IMR-90 (cell line): ENCODE measurements around the gene MARK2. TPM values are rescaled to one million over a fixed set of nuclear protein-coding genes. Genes with fewer than 3 reads are reported as not detected.
A peak's percentile ranks its signal among the peaks of the same experiment; 100 is the strongest.

Experiments
- ATAC-seq: fragments of 200-7000 bp; cut with Tn5 transposase; 2 replicates; pipeline ENCODE4 v1.9.1; 2020; ENCODE audit warnings: low read depth, mild to moderate bottlenecking, moderate library complexity
- BruUV-seq: library from RNA; stranded (reverse); fragments of 400-500 nt; replicated peaks from 2 replicates; lab custom pipeline; 2021; lab: Mats Ljungman, UMichigan
- CTCF ChIA-PET: fragments of 300-600 bp; formaldehyde crosslinking; extraction: SDS; loops from one replicate; lab custom pipeline; 2021; ENCODE audit warnings: antibody characterized with exemption; lab: Yijun Ruan, JAX
- POLR2A ChIA-PET: fragments of 300-600 bp; sonication (Branson Sonifier 250); formaldehyde crosslinking; loops from one replicate; lab custom pipeline; 2022; ENCODE audit warnings: antibody characterized with exemption; ENCODE audit not compliant: unreplicated experiment; lab: Charles Lee
- DNase-seq: peaks from one replicate; pipeline ENCODE4 v3.0.0; 2013
- H2AFZ ChIP-seq: replicated peaks from 2 replicates; pipeline ENCODE3; 2013; ENCODE audit warnings: low read length, mild to moderate bottlenecking; ENCODE audit not compliant: poor library complexity
- H2AK5ac ChIP-seq: 2 replicates; pipeline ENCODE4 v1.6.1; 2013; ENCODE audit warnings: low read depth, low read length, inconsistent platforms
- H2AK9ac ChIP-seq: replicated peaks from 2 replicates; pipeline ENCODE3; 2013; ENCODE audit warnings: mild to moderate bottlenecking, low read depth, low read length, moderate library complexity; ENCODE audit not compliant: poor library complexity
- H2BK120ac ChIP-seq: 2 replicates; pipeline ENCODE4 v1.6.1; 2013; ENCODE audit warnings: low read depth, low read length, inconsistent platforms
- H2BK15ac ChIP-seq: 3 replicates; pipeline ENCODE4 v1.6.1; 2013; ENCODE audit warnings: low read depth, low read length, inconsistent platforms
- H2BK20ac ChIP-seq: 2 replicates; pipeline ENCODE4 v1.6.1; 2013; ENCODE audit warnings: low read depth, mild to moderate bottlenecking, inconsistent platforms, low read length, moderate library complexity
- H2BK5ac ChIP-seq: 2 replicates; pipeline ENCODE4 v1.6.1; 2013; ENCODE audit warnings: mild to moderate bottlenecking, low read depth, low read length, inconsistent platforms; ENCODE audit not compliant: poor library complexity, severe bottlenecking
- H3K14ac ChIP-seq: replicated peaks from 2 replicates; pipeline ENCODE4 v1.6.1; 2013; ENCODE audit warnings: low read depth, low read length, inconsistent platforms
- H3K18ac ChIP-seq: 2 replicates; pipeline ENCODE4 v1.6.1; 2013; ENCODE audit warnings: low read depth, low read length, control low read depth
- H3K23ac ChIP-seq: 2 replicates; pipeline ENCODE4 v1.6.1; 2013; ENCODE audit warnings: low read depth, low read length, inconsistent platforms
- H3K27ac ChIP-seq: 2 replicates; pipeline ENCODE4 v1.5.1; 2013; ENCODE audit warnings: mild to moderate bottlenecking, control low read depth, low read length; ENCODE audit not compliant: insufficient read depth
- H3K27me3 ChIP-seq: 2 replicates; pipeline ENCODE4 v1.6.1; 2013; ENCODE audit warnings: low read length; ENCODE audit not compliant: control insufficient read depth, insufficient read depth
- H3K36me3 ChIP-seq: 2 replicates; pipeline ENCODE4 v1.6.1; 2013; ENCODE audit warnings: low read length, mixed read lengths; ENCODE audit not compliant: control insufficient read depth, insufficient read depth
- H3K4ac ChIP-seq: 2 replicates; pipeline ENCODE4 v1.6.1; 2013; ENCODE audit warnings: low read depth, low read length, inconsistent platforms
- H3K4me1 ChIP-seq: 2 replicates; pipeline ENCODE4 v1.6.1; 2013; ENCODE audit warnings: low read length, mixed read lengths; ENCODE audit not compliant: control insufficient read depth, insufficient read depth
- H3K4me2 ChIP-seq: 2 replicates; pipeline ENCODE4 v1.6.1; 2013; ENCODE audit warnings: low read depth, mild to moderate bottlenecking, control low read depth, low read length, moderate library complexity
- H3K4me3 ChIP-seq: 2 replicates; pipeline ENCODE4 v1.5.1; 2013; ENCODE audit warnings: low read depth, mild to moderate bottlenecking, control low read depth, low read length, moderate library complexity; ENCODE audit not compliant: insufficient read depth
- H3K56ac ChIP-seq: 2 replicates; pipeline ENCODE4 v1.6.1; 2013; ENCODE audit warnings: low read length, inconsistent platforms; ENCODE audit not compliant: insufficient read depth; ENCODE audit errors: extremely low read depth
- H3K79me1 ChIP-seq, 2 experiments: 2 replicates each; pipeline ENCODE4 v1.6.1; 2013; ENCODE audit warnings: low read length in 2 of 2, inconsistent platforms in 1 of 2, low read depth in 1 of 2
- H3K9ac ChIP-seq: 2 replicates; pipeline ENCODE4 v1.6.1; 2013; ENCODE audit warnings: low read depth, low read length, control low read depth
- H3K9me1 ChIP-seq: 2 replicates; pipeline ENCODE4 v1.6.1; 2013; ENCODE audit warnings: low read length, inconsistent platforms; ENCODE audit not compliant: insufficient read depth
- H3K9me3 ChIP-seq: 2 replicates; pipeline ENCODE4 v1.6.1; 2013; ENCODE audit warnings: low read length; ENCODE audit not compliant: control insufficient read depth, insufficient read depth
- H4K20me1 ChIP-seq: 2 replicates; pipeline ENCODE4 v1.6.1; 2013; ENCODE audit warnings: low read length, inconsistent platforms; ENCODE audit not compliant: insufficient read depth
- H4K5ac ChIP-seq: 2 replicates; pipeline ENCODE4 v1.6.1; 2013; ENCODE audit warnings: mild to moderate bottlenecking, low read depth, low read length, control low read depth
- H4K8ac ChIP-seq, 2 experiments: 2 replicates each; pipeline ENCODE4 v1.6.1; 2013; ENCODE audit warnings: low read depth in 2 of 2, low read length in 2 of 2, control low read depth in 1 of 2, inconsistent platforms in 1 of 2
- H4K91ac ChIP-seq: 2 replicates; pipeline ENCODE4 v1.6.1; 2013; ENCODE audit warnings: low read depth, low read length, inconsistent platforms; ENCODE audit not compliant: insufficient read depth
- BHLHE40 ChIP-seq: fragments of 150-350 bp; IDR thresholded peaks from 2 replicates; pipeline ENCODE4 v1.6.1; 2016; ENCODE audit warnings: mild to moderate bottlenecking, low read depth, low read length
- CEBPB ChIP-seq: IDR thresholded peaks from 2 replicates; pipeline ENCODE4 v1.6.1; 2012; ENCODE audit warnings: low read depth, low read length, improper control_type of control experiment
- CHD1 ChIP-seq: IDR thresholded peaks from 2 replicates; pipeline ENCODE4 v1.6.1; 2012; ENCODE audit warnings: low read depth, low read length, improper control_type of control experiment
- FOS ChIP-seq: fragments of 150-350 bp; IDR thresholded peaks from 2 replicates; pipeline ENCODE4 v1.6.1; 2016; ENCODE audit warnings: low read depth, low read length
- MAFK ChIP-seq: IDR thresholded peaks from 2 replicates; pipeline ENCODE4 v1.6.1; 2012; ENCODE audit warnings: low read depth, low read length, improper control_type of control experiment
- MAZ ChIP-seq: IDR thresholded peaks from 2 replicates; pipeline ENCODE4 v1.6.1; 2012; ENCODE audit warnings: low read depth, mild to moderate bottlenecking, low read length, improper control_type of control experiment, moderate library complexity, borderline replicate concordance
- MXI1 ChIP-seq: IDR thresholded peaks from 2 replicates; pipeline ENCODE4 v1.6.1; 2012; ENCODE audit warnings: low read depth, mild to moderate bottlenecking, low read length, moderate library complexity, borderline replicate concordance
- POLR2A ChIP-seq: IDR thresholded peaks from 2 replicates; pipeline ENCODE4 v1.6.1; 2012; ENCODE audit warnings: mild to moderate bottlenecking, low read depth, low read length
- RAD21 ChIP-seq: IDR thresholded peaks from 2 replicates; pipeline ENCODE4 v1.6.1; 2012; ENCODE audit warnings: low read length, improper control_type of control experiment
- RCOR1 ChIP-seq: IDR thresholded peaks from 2 replicates; pipeline ENCODE4 v1.6.1; 2012; ENCODE audit warnings: mild to moderate bottlenecking, low read length, improper control_type of control experiment; ENCODE audit not compliant: insufficient replicate concordance
- SMC3 ChIP-seq: fragments of 150-350 bp; IDR thresholded peaks from 2 replicates; pipeline ENCODE4 v1.6.1; 2016; ENCODE audit warnings: low read depth, mild to moderate bottlenecking, antibody characterized with exemption, low read length, moderate library complexity
- WGBS, 2 experiments: methylation state at CpG; one replicate each; pipeline versions ENCODE4 v1.1.5 to v1.1.7; 2013; ENCODE audit warnings: missing lambda C conversion rate in 2 of 2; ENCODE audit not compliant: insufficient read length in 1 of 2; ENCODE audit errors: extremely low coverage in 2 of 2; 5-methylcytosine and 5-hydroxymethylcytosine counted together
- dilution Hi-C: fragments of 300-500 bp; cut with HindIII; formaldehyde crosslinking; loops from one replicate; pipeline ENCODE4 v1.14.3; 2018; ENCODE audit warnings: low sequenced_read_pairs; ENCODE audit not compliant: unreplicated experiment
- in situ Hi-C: fragments of 300-500 bp; cut with MboI; formaldehyde crosslinking; loops from 3 replicates; pipeline ENCODE4 v1.14.3; 2019; ENCODE audit warnings: low sequenced_read_pairs, inconsistent platforms, mixed read lengths
- intact Hi-C: fragments of 100-400 bp; cut with micrococcal nuclease; formaldehyde crosslinking; loops from 2 replicates; pipeline ENCODE4 v1.10.0; 2022
- polyA plus RNA-seq, 3 experiments: library from polyadenylated mRNA; depleted of rRNA; stranded (reverse); fragments of >200 nt; gene quantifications; 2 replicates each; pipeline ENCODE4 v1.2.3, GENCODE V29; 2012; ENCODE audit warnings: low replicate concordance in 1 of 3
- total RNA-seq: library from RNA; depleted of rRNA; stranded (reverse); fragments of >200 nt; gene quantifications from 2 replicates; pipeline ENCODE4 v1.2.3, GENCODE V29; 2012
- TF ChIP-seq, protein P1 (sequence below): fragments of 150-350 bp; IDR thresholded peaks from 2 replicates; pipeline ENCODE4 v1.6.1; 2017; ENCODE audit warnings: mild to moderate bottlenecking, antibody characterized with exemption, low read length, low read depth
- TF ChIP-seq, protein P2 (sequence below): fragments of 150-350 bp; IDR thresholded peaks from 2 replicates; pipeline ENCODE4 v1.6.1; 2016; ENCODE audit warnings: low read depth, mild to moderate bottlenecking, low read length, moderate library complexity, borderline replicate concordance
- TF ChIP-seq, protein P3 (sequence below): conservative IDR thresholded peaks from 2 replicates; pipeline ENCODE4 v1.5.1; 2012; ENCODE audit warnings: mild to moderate bottlenecking, low read depth, low read length, improper control_type of control experiment

MARK2 gene
- total and polyA plus RNA-seq, 2 of the 4 experiments (the other 2 are of a cell fraction) = 6.6 to 17.3 TPM

DNA sequence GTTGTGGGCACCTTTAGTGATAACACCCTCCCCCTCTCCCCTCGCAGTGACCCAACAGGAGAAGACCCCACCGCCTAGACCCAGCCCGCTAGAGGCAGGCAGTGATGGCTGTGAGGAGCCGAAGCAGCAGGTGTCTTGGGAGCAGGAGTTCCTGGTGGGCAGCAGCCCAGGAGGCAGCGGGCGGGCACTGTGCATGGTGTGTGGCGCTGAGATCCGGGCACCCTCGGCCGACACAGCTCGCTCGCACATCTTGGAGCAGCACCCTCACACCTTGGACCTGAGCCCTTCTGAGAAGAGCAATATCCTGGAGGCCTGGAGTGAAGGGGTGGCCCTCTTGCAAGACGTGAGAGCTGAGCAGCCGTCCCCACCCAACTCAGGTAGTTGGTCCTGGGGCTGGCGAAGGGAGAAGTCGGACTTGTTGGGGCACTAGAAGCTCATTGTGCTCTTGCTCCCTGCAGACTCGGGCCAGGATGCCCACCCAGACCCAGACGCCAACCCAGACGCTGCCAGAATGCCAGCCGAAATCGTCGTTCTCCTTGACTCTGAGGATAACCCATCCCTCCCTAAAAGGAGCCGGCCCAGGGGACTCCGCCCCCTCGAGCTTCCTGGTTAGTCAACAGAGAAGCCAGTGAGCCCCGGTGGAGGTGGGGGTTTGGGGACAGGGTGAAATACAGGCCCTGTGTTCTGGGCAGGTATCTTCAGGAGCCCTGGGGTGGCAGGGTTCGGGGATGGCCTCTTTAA lies 21.0 kb upstream of the MARK2 start:
- H4K20me1 ChIP-seq = peaks cover 42% of the 10 kb centered on the region
- H2BK5ac ChIP-seq = no peak overlapping the region
- DNase-seq (no peak), ATAC-seq (no peak)
- dilution Hi-C loops = no loop called here
- no peak overlapping the region for H2BK20ac ChIP-seq
- ChIA-PET CTCF (no interaction called here), POLR2A (no interaction called here)
- H3K36me3 ChIP-seq = peaks cover 59% of the 10 kb centered on the region
- in situ Hi-C loops = no loop called here
- peaks cover 31 to 82% of the 10 kb centered on the region in 2 experiments for H3K79me1 ChIP-seq
- no peaks in the 10 kb centered on the region for H3K27me3 ChIP-seq
- no peaks in the 10 kb centered on the region for H3K9me3 ChIP-seq
- TF ChIP-seq, protein P1, sequence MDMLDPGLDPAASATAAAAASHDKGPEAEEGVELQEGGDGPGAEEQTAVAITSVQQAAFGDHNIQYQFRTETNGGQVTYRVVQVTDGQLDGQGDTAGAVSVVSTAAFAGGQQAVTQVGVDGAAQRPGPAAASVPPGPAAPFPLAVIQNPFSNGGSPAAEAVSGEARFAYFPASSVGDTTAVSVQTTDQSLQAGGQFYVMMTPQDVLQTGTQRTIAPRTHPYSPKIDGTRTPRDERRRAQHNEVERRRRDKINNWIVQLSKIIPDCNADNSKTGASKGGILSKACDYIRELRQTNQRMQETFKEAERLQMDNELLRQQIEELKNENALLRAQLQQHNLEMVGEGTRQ = no peak
- no peak for TF ChIP-seq CEBPB
- TF ChIP-seq RAD21 = no peak
- TF ChIP-seq, protein P2, sequence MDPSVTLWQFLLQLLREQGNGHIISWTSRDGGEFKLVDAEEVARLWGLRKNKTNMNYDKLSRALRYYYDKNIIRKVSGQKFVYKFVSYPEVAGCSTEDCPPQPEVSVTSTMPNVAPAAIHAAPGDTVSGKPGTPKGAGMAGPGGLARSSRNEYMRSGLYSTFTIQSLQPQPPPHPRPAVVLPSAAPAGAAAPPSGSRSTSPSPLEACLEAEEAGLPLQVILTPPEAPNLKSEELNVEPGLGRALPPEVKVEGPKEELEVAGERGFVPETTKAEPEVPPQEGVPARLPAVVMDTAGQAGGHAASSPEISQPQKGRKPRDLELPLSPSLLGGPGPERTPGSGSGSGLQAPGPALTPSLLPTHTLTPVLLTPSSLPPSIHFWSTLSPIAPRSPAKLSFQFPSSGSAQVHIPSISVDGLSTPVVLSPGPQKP = no peak
- no peak for TF ChIP-seq POLR2A
- no peak for TF ChIP-seq BHLHE40
- TF ChIP-seq RCOR1 = no peak
- TF ChIP-seq MAFK = no peak
- no peak for TF ChIP-seq FOS
- no peak for TF ChIP-seq SMC3
- no peak for TF ChIP-seq CHD1
- TF ChIP-seq, protein P3, sequence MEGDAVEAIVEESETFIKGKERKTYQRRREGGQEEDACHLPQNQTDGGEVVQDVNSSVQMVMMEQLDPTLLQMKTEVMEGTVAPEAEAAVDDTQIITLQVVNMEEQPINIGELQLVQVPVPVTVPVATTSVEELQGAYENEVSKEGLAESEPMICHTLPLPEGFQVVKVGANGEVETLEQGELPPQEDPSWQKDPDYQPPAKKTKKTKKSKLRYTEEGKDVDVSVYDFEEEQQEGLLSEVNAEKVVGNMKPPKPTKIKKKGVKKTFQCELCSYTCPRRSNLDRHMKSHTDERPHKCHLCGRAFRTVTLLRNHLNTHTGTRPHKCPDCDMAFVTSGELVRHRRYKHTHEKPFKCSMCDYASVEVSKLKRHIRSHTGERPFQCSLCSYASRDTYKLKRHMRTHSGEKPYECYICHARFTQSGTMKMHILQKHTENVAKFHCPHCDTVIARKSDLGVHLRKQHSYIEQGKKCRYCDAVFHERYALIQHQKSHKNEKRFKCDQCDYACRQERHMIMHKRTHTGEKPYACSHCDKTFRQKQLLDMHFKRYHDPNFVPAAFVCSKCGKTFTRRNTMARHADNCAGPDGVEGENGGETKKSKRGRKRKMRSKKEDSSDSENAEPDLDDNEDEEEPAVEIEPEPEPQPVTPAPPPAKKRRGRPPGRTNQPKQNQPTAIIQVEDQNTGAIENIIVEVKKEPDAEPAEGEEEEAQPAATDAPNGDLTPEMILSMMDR = no peak
- TF ChIP-seq MXI1 = no peak
- TF ChIP-seq MAZ = no peak
- H3K4me2 ChIP-seq = no peak overlapping the region
- H4K8ac ChIP-seq = no peak overlapping the region
- no TSS peak for BruUV-seq
- H2AK5ac ChIP-seq = no peak overlapping the region
- no peak overlapping the region for H3K14ac ChIP-seq
- peaks cover 9% of the 10 kb centered on the region for H3K9me1 ChIP-seq
- no peak overlapping the region for H2BK15ac ChIP-seq
- H4K91ac ChIP-seq = no peak overlapping the region
- H3K18ac ChIP-seq = no peak overlapping the region
- 98% methylated on average over 8 of the region's 27 CpGs; no CpG with 5 or more reads in 1 of the 2 experiments for WGBS, 2 experiments
- no peak overlapping the region for H3K9ac ChIP-seq
- intact Hi-C loops = no loop called here
- H2BK120ac ChIP-seq = no peak overlapping the region
- no peak overlapping the region for H4K5ac ChIP-seq
- no peak overlapping the region for H3K27ac ChIP-seq
- peak overlapping the region; percentile 58 for H2AK9ac ChIP-seq
- no peak overlapping the region for H3K56ac ChIP-seq
- no peak overlapping the region for H3K4me3 ChIP-seq
- no peak overlapping the region for H3K4ac ChIP-seq
- H2AFZ ChIP-seq = peak overlapping the region; percentile 24
- no peak overlapping the region for H3K23ac ChIP-seq
- H3K4me1 ChIP-seq = peaks cover 1% of the 10 kb centered on the region; the same call in 1 of the 2 replicates
